Measurements from ENCODE around the gene SLC35F6.

- no peak for TF ChIP-seq CTCF (conservative IDR thresholded peaks at IDR 0.05; ENCODE audit: low read length)
- TF ChIP-seq EZH2phosphoT487 (IDR thresholded peaks at IDR 0.05; ENCODE audit: borderline replicate concordance, low read depth, low read length): no peak
Observed at GRCh38 chr2:26811791-26812694, 48.0 kb downstream of the SLC35F6 start.
